HG02938 (cell line): ENCODE data around the gene ACTR6.
"Not testable (repeated sequence)": the region's sequence is repeated elsewhere in the genome, so short reads cannot be mapped to it uniquely, and the experiment has no call there.

Experiments used
- ATAC-seq: cut with Tn5 transposase; IDR thresholded peaks from one replicate; pipeline ENCODE4 v1.9.1; 2021; ENCODE audit warnings: mild to moderate bottlenecking, moderate library complexity; ENCODE audit not compliant: unreplicated experiment

The ACTR6 gene

GRCh38 chr12:100219328-100220109, 18.9 kb downstream of the ACTR6 start:
- no peak for ATAC-seq

DNA sequence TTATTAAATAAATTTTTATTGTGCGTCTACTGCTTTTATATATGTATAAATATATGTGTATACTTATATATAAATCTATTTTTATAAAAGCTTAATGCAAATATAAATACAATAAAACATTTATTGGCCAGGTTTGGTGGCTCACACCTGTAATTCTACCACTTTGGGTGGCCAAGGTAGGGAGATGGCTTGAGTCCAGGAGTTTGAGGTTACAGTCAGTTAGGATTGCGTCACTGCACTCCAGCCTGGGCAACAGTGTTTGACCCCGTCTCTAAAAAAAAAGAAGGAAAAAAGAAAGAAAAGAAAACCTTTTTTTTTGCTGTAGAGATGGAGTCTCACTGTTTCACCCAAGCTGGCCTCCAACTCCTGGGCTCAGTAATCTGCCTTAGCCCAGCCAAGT, 20.9 kb downstream of the ACTR6 start:
- no peak for ATAC-seq

DNA sequence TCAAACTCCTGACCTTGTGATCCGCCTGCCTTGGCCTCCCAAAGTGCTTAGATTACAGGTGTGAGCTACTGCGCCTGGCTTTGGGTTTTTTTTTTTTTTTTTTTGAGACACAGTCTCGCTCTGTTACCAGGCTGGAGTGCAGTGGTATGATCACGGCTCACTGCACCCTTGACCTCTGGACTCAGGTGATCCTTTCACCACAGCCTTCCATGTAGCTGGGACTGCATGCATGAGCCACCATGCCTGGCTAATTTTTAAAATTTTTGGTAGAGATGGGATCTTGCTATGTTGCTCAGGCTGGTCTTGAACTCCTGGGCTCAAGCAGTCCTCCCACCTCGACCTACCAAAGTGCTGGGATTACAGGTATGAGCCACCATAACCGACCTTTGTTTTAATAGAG, 21.6 kb downstream of the ACTR6 start:
- ATAC-seq: not testable (repeated sequence)

DNA sequence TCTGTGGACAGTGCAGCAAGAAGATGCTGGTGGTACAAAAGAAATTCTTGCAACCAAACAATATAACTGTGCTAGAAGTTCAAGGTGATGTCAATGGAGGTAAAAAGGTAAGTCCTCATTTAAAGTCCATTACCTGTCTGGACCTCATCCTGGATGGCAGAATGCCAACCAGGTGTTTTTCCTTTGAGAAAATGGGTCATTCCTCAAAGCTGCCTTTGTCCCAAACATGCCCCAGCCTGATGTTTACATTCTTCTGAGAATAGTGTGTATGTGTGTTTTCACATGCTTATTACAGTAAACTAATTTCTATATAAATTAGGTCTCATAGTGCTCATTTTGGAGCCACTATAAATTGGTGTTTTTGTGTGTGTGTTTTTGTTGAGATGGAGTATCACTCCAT, 24.9 kb downstream of the ACTR6 start:
- ATAC-seq: no peak

DNA sequence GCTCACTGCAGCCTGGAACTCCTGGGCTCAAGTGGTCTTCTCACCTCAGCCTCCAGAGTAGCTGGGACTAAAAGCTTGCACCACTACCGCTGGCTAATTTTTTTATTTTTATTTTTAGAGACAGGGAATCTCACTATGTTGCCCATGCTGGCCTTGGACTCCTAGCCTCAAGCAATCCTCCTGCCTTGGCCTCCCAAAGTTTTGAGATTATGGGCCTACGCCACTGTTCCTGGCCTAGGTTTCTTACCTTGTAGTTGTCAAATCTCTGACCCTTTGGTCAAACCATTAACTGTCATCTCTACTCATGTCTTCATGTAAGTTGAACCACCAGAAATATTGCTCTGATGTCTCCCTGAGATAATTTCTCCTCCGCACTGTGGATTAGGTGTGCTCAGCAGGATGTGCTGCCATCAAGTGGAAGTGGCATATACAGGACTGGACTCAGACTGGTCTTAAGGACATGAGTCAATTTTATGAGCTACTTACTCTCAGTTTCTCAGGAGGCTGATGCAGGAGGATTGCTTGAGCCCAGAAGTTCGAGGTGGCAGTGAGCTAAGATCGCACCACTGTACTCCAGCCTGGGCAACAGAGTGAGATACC, 28.5 kb downstream of the ACTR6 start:
- ATAC-seq: no peak

DNA sequence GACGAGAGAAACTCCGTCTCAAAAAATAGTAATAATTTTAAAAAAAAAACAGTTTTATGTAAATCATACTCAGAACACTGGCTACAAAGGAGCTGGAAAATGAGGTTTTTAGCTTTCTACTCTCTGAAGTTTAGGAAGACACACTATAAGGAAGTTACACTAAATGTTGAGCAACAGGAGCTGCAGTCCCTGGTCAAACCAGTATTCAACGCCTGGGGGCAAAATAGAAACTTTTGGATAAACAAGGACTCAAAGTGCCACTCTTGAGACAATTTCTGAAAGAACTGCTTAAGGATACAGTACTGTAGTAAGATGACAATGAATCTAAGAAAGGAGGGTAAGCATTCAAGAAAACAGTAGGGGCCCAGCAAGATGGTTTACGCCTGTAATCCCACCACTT, 29.3 kb downstream of the ACTR6 start:
- no peak for ATAC-seq

DNA sequence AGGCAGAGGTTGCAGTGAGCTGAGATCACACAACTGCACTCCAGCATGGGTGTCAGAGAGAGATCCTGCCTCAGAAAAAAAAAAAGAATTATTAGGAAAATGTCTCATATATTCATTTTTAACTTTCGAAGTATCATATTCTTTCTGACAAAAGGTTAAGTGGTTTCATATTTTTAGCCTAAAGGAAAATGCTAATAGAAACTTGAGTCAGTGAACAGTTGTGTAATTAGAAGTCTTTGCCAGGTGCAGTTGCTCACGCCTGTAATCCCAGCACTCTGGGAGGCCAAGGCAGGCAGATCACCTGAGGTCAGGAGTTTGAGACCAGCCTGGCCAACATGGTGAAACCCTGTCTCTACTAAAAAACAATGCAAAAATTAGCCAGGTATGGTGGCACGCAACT, 31.3 kb downstream of the ACTR6 start:
- not testable (repeated sequence) for ATAC-seq

DNA sequence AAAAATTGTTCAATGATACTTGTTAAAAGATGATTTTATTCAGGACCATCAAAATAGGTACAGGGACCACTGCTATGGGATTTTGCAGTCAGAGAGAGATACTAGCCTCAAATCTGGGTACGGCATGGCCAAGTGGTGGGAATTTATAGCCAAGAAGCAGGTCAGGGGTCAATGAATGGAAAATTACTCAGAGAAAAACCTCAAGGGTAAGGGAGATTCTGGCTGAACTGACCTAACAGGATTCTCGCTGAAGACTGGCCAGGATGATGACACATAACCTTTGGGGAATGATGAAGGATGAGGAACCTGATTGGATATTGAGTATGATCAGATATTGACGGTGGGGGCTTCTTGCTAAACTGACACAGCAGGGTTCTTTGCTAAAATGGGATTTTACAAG, 33.6 kb downstream of the ACTR6 start:
- no peak for ATAC-seq

DNA sequence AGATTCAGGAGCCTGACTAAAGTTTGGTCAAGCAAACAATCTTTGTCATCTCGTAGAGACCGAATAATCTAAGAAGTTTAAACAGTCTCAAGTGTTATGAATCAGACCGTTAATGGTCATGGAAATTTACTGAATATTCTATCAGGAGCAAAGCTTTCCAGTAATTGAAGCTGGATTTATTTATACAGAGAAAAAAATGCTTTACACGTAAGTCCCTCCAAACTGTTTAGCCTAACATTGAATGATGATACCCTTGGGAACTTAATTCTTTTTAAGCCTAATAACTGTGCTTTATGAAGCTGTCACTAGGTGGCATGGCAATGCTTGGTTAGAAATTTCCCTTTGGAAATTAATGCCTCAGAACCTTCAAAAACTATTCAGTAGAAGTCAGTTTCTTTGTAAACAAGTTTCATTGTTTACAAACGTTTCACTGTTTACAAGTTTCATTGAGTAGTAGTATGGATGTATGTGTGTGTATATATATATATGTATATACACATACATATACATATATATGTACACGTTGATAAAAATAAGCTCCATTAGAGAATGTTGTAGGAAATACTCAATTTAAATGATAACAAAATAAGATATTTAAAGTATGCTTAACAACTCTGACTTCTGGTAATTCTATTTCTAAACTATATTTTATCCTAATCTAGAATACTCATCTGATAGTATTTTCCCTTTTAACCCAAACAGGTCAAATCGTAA, 34.1 kb downstream of the ACTR6 start:
- ATAC-seq: no peak

GRCh38 chr12:100238801-100239200, 38.2 kb downstream of the ACTR6 start:
- no peak for ATAC-seq

DNA sequence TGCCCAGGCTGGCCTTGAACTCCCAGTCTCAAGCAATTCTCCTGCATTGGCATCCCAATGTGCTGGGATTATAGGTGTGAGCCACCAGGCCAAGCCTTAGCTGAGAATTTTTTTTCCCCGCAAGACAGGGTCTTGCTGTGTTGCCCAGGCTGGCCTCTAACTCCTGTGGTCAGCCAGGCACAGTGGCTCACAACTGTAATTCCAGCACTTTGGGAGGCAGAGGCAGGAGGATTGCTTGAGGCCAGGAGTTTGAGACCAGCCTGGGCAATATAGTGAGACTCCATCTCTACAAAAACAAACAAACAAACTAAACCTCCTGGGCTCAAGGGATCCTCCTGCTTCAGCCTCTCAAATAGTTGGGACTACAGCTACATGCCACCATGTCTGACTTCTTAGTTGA, 39.0 kb downstream of the ACTR6 start:
- ATAC-seq: no peak

GRCh38 chr12:100243137-100243536, 42.5 kb downstream of the ACTR6 start:
- ATAC-seq: no peak

GRCh38 chr12:100247765-100248164, 47.1 kb downstream of the ACTR6 start:
- no peak for ATAC-seq

- no peak for ATAC-seq
Observed at GRCh38 chr12:100248886-100249285, 48.3 kb downstream of the ACTR6 start.

DNA sequence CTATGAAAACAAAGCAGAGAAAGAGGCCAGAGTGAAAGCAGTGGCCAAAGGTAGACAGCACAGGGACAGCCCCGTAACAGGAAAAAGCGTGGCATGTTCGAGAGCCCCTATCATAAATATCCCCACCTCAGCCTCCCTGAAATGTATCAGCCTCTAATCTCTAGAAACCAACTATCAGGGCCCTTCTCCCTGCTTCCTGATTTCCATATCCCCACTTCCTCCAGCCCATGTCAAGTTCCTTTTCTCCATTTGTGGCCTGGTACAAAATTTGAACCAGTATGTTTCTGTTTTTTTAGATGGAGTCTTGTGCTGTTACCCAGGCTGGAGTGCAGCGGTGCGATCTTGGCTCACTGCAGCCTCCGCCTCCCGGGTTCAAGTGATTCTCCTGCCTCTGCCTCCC, 49.3 kb downstream of the ACTR6 start:
- ATAC-seq: no peak

- ATAC-seq: no peak
Observed at GRCh38 chr12:100251917-100252316, 51.3 kb downstream of the ACTR6 start.

DNA sequence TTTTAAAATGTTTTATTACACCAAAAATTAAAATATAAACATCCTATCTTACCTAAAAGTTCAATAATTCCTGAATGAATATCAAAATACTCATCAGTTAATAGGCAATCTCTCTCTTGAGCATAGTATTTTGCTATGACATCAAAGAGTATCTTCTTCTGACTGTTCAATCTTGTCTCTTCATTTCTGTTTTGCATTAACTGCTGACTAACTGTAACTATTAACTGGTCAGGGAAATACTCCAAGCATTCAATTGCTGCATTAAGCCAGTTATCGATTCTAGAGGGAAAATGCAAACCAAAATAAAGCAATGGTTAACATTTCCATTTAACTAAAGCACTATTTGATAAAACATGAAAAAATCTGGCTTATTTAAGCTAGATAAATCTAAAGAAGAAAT, 52.8 kb downstream of the ACTR6 start:
- no peak for ATAC-seq

DNA sequence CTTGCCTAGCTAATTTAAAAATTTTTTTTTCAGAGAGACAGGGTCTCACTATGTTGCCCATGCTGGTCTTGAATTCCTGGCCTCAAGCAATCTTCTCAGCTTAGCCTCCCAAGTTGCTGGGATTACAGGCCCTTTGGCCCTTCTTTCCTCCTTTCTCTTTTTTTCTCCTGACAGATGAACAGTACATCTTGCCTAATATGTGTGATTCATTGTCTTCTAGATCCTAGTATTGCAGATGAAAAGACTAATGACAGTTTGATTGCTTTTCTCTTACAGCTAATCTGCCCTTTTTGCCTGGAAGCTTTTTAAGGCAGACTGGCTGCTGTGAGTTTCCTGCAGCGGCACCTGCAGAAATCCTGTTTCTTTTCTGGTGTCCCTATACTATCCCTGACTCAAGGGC, 54.3 kb downstream of the ACTR6 start:
- no peak for ATAC-seq

- no peak for ATAC-seq
Observed at GRCh38 chr12:100258127-100258526, 57.5 kb downstream of the ACTR6 start.

- ATAC-seq: no peak
Observed at GRCh38 chr12:100263131-100263530, 62.5 kb downstream of the ACTR6 start.

- ATAC-seq: not testable (repeated sequence)
Observed at GRCh38 chr12:100265107-100265506, 64.5 kb downstream of the ACTR6 start.
